Measurements from ENCODE around the gene SLC39A6. TPM values are rescaled to one million over a fixed set of nuclear protein-coding genes. Genes with fewer than 3 reads are reported as not detected.
"Not testable (repeated sequence)": the region's sequence is repeated elsewhere in the genome, so short reads cannot be mapped to it uniquely, and the experiment has no call there.

The SLC39A6 gene
- total RNA-seq, 2 experiments from 2014 or later = 20.6 to 20.8 TPM

DNA sequence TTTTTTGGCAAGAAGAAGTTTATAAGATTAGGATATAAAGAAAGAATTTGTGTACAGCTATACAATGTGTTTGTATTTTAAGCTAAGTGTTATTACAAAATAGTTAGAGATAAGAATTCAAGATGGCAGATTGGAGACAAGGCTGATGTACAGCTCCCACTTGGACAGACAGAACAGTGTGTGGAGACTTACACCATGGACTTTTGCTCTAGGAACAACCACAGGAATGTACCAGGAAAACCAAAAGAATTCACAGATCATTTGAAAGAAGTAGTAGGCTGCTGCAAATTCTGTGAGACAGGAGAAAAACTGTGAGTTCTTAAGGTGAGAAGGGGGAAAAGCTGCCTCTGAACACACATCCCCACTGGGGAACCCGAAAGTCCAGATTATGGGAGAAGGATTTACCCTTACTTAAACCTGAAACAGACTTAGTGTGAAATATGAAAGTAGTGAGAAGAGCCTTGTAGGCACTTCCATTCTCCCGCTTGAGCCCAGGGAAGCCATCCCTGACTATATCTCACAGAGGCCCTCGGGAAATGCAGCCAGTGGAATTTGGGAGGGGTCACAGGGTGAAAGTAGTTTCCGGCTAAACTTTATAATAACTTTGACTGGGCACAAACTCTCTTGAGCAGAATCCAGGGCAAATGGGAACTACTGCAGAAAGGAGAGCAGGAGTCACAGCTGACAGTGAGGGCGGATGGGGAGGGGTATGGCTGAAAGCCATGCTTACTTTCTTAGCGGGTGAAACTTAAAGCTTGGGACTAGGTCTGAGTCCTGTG lies 50.2 kb downstream of the SLC39A6 start:
- H3K4me1 Mint-ChIP-seq (ENCODE audit: low read depth) = peaks cover 12% of the 10 kb centered on the region
- no peak for DNase-seq
- ChIA-PET CTCF (interaction anchor here (1.1 kb wide), 1 partner anchor 17 kb away, joined by 3 read pairs; no protein-coding TSS in a partner anchor), POLR2A (no interaction called here)
- intact Hi-C loops (cut with micrococcal nuclease) = no loop called here
- no peak overlapping the region for H3K4me3 Mint-ChIP-seq
- no peak for ATAC-seq
- no peaks in the 10 kb centered on the region for H3K36me3 Mint-ChIP-seq (ENCODE audit: low read depth)
- H3K27ac Mint-ChIP-seq = no peak overlapping the region
- TF ChIP-seq, protein P1, sequence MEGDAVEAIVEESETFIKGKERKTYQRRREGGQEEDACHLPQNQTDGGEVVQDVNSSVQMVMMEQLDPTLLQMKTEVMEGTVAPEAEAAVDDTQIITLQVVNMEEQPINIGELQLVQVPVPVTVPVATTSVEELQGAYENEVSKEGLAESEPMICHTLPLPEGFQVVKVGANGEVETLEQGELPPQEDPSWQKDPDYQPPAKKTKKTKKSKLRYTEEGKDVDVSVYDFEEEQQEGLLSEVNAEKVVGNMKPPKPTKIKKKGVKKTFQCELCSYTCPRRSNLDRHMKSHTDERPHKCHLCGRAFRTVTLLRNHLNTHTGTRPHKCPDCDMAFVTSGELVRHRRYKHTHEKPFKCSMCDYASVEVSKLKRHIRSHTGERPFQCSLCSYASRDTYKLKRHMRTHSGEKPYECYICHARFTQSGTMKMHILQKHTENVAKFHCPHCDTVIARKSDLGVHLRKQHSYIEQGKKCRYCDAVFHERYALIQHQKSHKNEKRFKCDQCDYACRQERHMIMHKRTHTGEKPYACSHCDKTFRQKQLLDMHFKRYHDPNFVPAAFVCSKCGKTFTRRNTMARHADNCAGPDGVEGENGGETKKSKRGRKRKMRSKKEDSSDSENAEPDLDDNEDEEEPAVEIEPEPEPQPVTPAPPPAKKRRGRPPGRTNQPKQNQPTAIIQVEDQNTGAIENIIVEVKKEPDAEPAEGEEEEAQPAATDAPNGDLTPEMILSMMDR (IDR thresholded peaks at IDR 0.05) = no peak
- H3K9me3 Mint-ChIP-seq = peaks cover 6% of the 10 kb centered on the region
- peaks cover 6% of the 10 kb centered on the region for H3K27me3 Mint-ChIP-seq

DNA sequence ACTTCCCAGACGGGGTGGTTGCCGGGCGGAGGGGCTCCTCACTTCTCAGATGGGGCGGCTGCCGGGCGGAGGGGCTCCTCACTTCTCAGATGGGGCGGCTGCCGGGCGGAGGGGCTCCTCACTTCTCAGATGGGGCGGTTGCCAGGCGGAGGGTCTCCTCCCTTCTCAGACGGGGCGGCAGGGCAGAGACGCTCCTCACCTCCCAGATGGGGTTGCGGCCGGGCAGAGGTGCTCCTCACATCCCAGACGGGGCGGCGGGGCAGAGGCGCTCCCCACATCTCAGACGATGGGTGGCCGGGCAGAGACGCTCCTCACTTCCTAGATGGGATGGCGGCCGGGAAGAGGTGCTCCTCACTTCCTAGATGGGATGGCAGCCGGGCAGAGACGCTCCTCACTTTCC lies 51.4 kb downstream of the SLC39A6 start:
- H3K27ac Mint-ChIP-seq; H3K27me3 Mint-ChIP-seq; CTCF ChIA-PET; POLR2A ChIA-PET; H3K4me3 Mint-ChIP-seq; intact Hi-C loops (cut with micrococcal nuclease); H3K36me3 Mint-ChIP-seq (ENCODE audit: low read depth); H3K9me3 Mint-ChIP-seq; DNase-seq; ATAC-seq; H3K4me1 Mint-ChIP-seq (ENCODE audit: low read depth): not testable (repeated sequence)

DNA sequence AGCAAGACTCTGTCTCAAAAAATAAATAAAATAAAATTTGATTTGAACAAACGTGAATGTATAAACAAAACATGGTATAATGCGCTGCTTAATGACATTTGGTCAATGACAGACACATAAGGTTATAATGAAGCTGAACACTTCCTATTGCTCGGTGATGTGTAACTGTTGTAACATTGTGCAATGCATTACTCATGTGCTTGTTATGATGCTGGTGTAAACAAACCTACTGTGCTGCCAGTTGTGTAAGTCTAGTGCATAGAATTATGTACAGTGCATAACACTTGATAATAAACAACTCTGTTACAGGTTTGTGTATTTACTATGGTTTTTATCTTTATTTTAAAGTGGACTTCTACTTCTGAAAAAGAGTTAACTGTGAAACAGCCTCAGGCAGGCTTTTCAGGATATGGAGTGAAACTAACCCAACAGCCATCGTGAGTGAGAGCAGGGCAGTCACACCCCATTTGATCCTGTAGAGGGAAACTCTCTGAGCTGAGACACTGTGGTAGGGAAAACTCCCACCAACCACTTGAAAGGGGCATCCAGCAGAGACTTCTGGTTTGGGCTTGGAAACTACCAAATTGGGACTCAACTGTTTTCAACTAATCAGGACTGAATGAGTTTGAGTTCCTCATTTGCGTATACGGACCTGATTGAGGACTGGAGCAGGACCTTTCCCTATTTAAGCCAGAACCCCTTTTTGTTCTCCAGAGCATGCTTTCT lies 53.1 kb downstream of the SLC39A6 start:
- peaks cover 2% of the 10 kb centered on the region for H3K9me3 Mint-ChIP-seq
- TF ChIP-seq, protein P1 (IDR thresholded peaks at IDR 0.05) = no peak
- H3K27me3 Mint-ChIP-seq = peaks cover 9% of the 10 kb centered on the region
- intact Hi-C loops (cut with micrococcal nuclease) = no loop called here
- H3K36me3 Mint-ChIP-seq (ENCODE audit: low read depth) = no peaks in the 10 kb centered on the region
- DNase-seq (no peak), ATAC-seq (no peak)
- H3K27ac Mint-ChIP-seq = no peak overlapping the region
- CTCF ChIA-PET = no interaction called here
- no peaks in the 10 kb centered on the region for H3K4me1 Mint-ChIP-seq (ENCODE audit: low read depth)
- H3K4me3 Mint-ChIP-seq = no peak overlapping the region
- POLR2A ChIA-PET = no interaction called here

DNA sequence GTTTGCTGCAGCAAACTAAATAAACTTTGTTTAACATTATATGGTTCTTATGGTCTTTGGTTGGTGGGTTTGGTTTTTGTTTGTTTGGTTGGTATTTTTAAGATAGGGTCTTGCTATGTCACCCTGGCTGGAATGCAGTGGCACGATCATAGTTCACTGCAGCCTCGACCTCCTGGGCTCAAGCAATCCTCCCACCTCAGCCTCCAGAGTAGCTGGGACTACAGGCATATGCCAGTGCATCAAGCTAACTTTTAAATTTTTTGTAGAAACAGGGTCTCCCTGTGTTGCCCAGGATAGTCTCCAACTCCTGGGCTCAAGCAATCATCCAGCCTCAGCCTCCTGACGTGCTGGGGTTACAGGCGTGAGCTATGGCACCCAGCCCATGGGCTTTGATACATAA lies 54.7 kb downstream of the SLC39A6 start:
- Mint-ChIP-seq H3K4me1 (ENCODE audit: low read depth) (no peaks in the 10 kb centered on the region), H3K27me3 (peaks cover 11% of the 10 kb centered on the region), H3K27ac (no peak overlapping the region), H3K9me3 (no peaks in the 10 kb centered on the region), H3K36me3 (ENCODE audit: low read depth) (no peaks in the 10 kb centered on the region), H3K4me3 (no peak overlapping the region)
- TF ChIP-seq, protein P1 (IDR thresholded peaks at IDR 0.05) = no peak
- ChIA-PET POLR2A (no interaction called here), CTCF (interaction anchor here (1.2 kb wide), 1 partner anchor 210 kb away, joined by 6 read pairs; no protein-coding TSS in a partner anchor)
- ATAC-seq = no peak
- no peak for DNase-seq
- intact Hi-C loops (cut with micrococcal nuclease) = no loop called here

DNA sequence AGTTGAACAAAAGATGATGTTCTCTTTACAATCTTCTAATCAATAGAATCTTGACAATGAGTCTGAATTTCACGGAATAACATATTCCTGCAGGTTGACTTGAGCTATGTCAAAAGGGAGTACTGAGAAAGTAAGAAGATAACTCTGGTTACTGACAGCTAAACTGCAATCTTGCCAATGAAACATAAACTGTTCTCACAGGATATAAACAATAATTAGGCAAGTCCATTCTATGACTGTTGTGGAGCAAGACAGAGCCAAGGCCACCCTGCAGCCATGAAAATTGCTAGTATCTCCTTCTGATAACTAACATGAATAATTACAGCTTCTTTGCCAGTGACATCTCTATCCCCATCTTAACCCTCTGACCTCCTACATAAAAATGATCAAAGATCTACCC lies 55.5 kb downstream of the SLC39A6 start:
- H3K4me1 Mint-ChIP-seq (ENCODE audit: low read depth) = no peaks in the 10 kb centered on the region
- CTCF ChIA-PET = interaction anchor here (1.2 kb wide), 1 partner anchor 211 kb away, joined by 6 read pairs; no protein-coding TSS in a partner anchor
- no peak overlapping the region for H3K27ac Mint-ChIP-seq

DNA sequence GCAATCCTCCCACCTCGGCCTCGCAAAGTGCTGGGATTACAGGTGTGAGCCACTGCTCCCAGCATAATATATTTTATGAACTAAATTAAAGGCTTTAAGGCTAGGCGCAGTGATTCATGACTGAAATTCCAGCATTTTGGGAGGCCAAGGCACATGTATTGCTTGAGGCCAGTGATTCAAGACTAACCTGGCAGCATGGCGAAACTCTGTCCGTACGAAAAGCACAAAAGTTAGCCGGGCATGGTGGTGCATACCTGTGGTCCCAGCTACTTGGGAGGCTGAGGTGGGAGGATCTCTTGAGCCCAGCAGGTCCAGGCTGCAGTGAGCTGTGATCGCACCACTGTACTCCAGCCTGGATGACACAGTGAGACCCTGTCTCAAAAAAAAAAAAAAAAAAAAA lies 56.7 kb downstream of the SLC39A6 start:
- H3K4me1 Mint-ChIP-seq (ENCODE audit: low read depth); DNase-seq; POLR2A ChIA-PET; H3K4me3 Mint-ChIP-seq; ATAC-seq; H3K36me3 Mint-ChIP-seq (ENCODE audit: low read depth); intact Hi-C loops (cut with micrococcal nuclease); H3K9me3 Mint-ChIP-seq; H3K27ac Mint-ChIP-seq; CTCF ChIA-PET: not testable (repeated sequence)
- peaks cover 11% of the 10 kb centered on the region for H3K27me3 Mint-ChIP-seq

More for the DNA sequence above, 55.5 kb downstream of the SLC39A6 start:
- ATAC-seq (no peak), DNase-seq (no peak)
- Mint-ChIP-seq H3K4me3 (no peak overlapping the region), H3K36me3 (ENCODE audit: low read depth) (no peaks in the 10 kb centered on the region), H3K9me3 (no peaks in the 10 kb centered on the region), H3K27me3 (peaks cover 11% of the 10 kb centered on the region)
- POLR2A ChIA-PET = interaction anchor here (0.6 kb wide), 1 partner anchor 39 kb away, joined by 3 read pairs; no protein-coding TSS in a partner anchor
- TF ChIP-seq, protein P1 (IDR thresholded peaks at IDR 0.05) = no peak
- intact Hi-C loops (cut with micrococcal nuclease) = no loop called here

Measured in activated CD8-positive, alpha-beta T cell treated with anti-CD3 and anti-CD28 coated beads for 36 hours (primary cell).